ENCODE results near the gene RPUSD3. TPM values are rescaled to one million over a fixed set of nuclear protein-coding genes. Genes with fewer than 3 reads are reported as not detected.

The RPUSD3 gene
- polyA plus RNA-seq, 2 donors, result 30.7 to 31.6 TPM

Other genes with a start within 250 kb of the RPUSD3 start
- 10 to 100 TPM; 13.5 to 17.2 TPM for gene MTMR14, start 194.5 kb downstream of the RPUSD3 start, polyA plus RNA-seq
- gene CPNE9, start 140.2 kb downstream of the RPUSD3 start, polyA plus RNA-seq, result under 1 TPM in 1 of 2 donors, not detected in 1; 0.05 TPM
- 1 to 10 TPM; 6.1 to 8.9 TPM for gene BRPF1, start 112.3 kb downstream of the RPUSD3 start, polyA plus RNA-seq
- gene OGG1, start 94.1 kb downstream of the RPUSD3 start, polyA plus RNA-seq, result 1 to 10 TPM; 7.7 to 9.0 TPM
- gene CAMK1, start 74.1 kb downstream of the RPUSD3 start, polyA plus RNA-seq, result 1 to 10 TPM; 6.5 to 8.1 TPM
- gene TADA3, start 51.5 kb downstream of the RPUSD3 start, polyA plus RNA-seq, result 10 to 100 TPM; 22.9 to 29.9 TPM
- gene ARPC4, start 50.9 kb downstream of the RPUSD3 start, polyA plus RNA-seq, result 100 to 1,000 TPM in 1 of 2 donors, 10 to 100 TPM in 1; 52.8 to 114 TPM
- 10 to 100 TPM; 14.5 to 31.2 TPM for gene TTLL3, start 33.7 kb downstream of the RPUSD3 start, polyA plus RNA-seq
- under 1 TPM; 0.18 to 0.53 TPM for gene CIDEC, start 36.2 kb upstream of the RPUSD3 start, polyA plus RNA-seq
- gene JAGN1, start 46.6 kb upstream of the RPUSD3 start, polyA plus RNA-seq, result 10 to 100 TPM; 20.6 to 25.8 TPM
- 10 to 100 TPM in 1 of 2 donors, 1 to 10 TPM in 1; 9.2 to 24.9 TPM for gene IL17RE, start 58.8 kb upstream of the RPUSD3 start, polyA plus RNA-seq
- 10 to 100 TPM; 37.0 to 52.7 TPM for gene IL17RC, start 73.1 kb upstream of the RPUSD3 start, polyA plus RNA-seq
- 10 to 100 TPM; 12.1 to 24.2 TPM for gene CRELD1, start 89.8 kb upstream of the RPUSD3 start, polyA plus RNA-seq
- 1 to 10 TPM; 1.0 to 2.0 TPM for gene PRRT3, start 108.4 kb upstream of the RPUSD3 start, polyA plus RNA-seq
- 100 to 1,000 TPM in 1 of 2 donors, 10 to 100 TPM in 1; 44.7 to 100 TPM for gene EMC3, start 142.8 kb upstream of the RPUSD3 start, polyA plus RNA-seq
- 1 to 10 TPM; 5.1 to 6.5 TPM for gene FANCD2, start 182.4 kb upstream of the RPUSD3 start, polyA plus RNA-seq